OCI-LY1 (cell line): Measurements from ENCODE around the gene OSMR.

Experiments
- CTCF ChIP-seq: fragments of 200-600 bp; sonication (generic), shearing (Covaris generic); IDR thresholded peaks from 2 replicates; pipeline ENCODE4 v1.5.1; 2017; ENCODE audit warnings: mild to moderate bottlenecking, antibody characterized with exemption, low read length, moderate library complexity, mixed read lengths
- EZH2 ChIP-seq: fragments of 200-600 bp; sonication (generic), shearing (Covaris generic); IDR thresholded peaks from 2 replicates; pipeline ENCODE4 v1.8.0; 2017; ENCODE audit warnings: borderline replicate concordance, mixed run types, mild to moderate bottlenecking, antibody characterized with exemption, low read length, moderate library complexity, mixed read lengths

- TF ChIP-seq CTCF: no peak
- TF ChIP-seq EZH2: no peak
Measured at GRCh38 chr5:38944282-38944681, 98.5 kb downstream of the OSMR start.
